ENCODE results near the gene CA5A.

- TF ChIP-seq POLR2AphosphoS5 (IDR thresholded peaks at IDR 0.05; ENCODE audit: low read depth) (no peak), CTCF (IDR thresholded peaks at IDR 0.05; ENCODE audit: insufficient read depth, low read length) (no peak), REST (IDR thresholded peaks at IDR 0.05; ENCODE audit: insufficient replicate concordance, low read depth) (no peak)
Observed at GRCh38 chr16:87874639-87875427, 61.5 kb downstream of the CA5A start.

Measured in HL-60 (cell line).